Lung (tissue), 12 donors: Measurements from ENCODE around the gene ZNF563. TPM values are rescaled to one million over a fixed set of nuclear protein-coding genes. Genes with fewer than 3 reads are reported as not detected.

ENCODE experiments used
- ATAC-seq: fragments of 200-7000 bp; cut with Tn5 transposase; one replicate; pipeline ENCODE4 v1.9.1; 2020; ENCODE audit warnings: moderate number of reproducible peaks; ENCODE audit not compliant: insufficient read depth, low FRiP score
- DNase-seq, 3 donors: peaks; one replicate each; pipeline ENCODE4 v3.0.0-alpha.2; 2013 to 2017
- H3K27ac ChIP-seq, 2 donors: one replicate each; pipeline ENCODE4 v1.5.1; 2013; ENCODE audit warnings: mild to moderate bottlenecking in 2 of 2, moderate library complexity in 2 of 2, control low read depth in 1 of 2, inconsistent platforms in 1 of 2, low read depth in 1 of 2, low read length in 1 of 2
- H3K27me3 ChIP-seq, 3 donors: one replicate each; pipeline ENCODE4 v1.5.1; 2013; ENCODE audit warnings: low read length in 2 of 3; ENCODE audit not compliant: control insufficient read depth in 3 of 3, insufficient read depth in 3 of 3
- H3K36me3 ChIP-seq, 4 donors: one replicate each; pipeline ENCODE4 v1.5.1; 2013; ENCODE audit warnings: low read length in 4 of 4, mild to moderate bottlenecking in 1 of 4, moderate library complexity in 1 of 4; ENCODE audit not compliant: control insufficient read depth in 4 of 4, insufficient read depth in 4 of 4
- H3K4me1 ChIP-seq, 5 donors: one replicate each; pipeline ENCODE4 v1.5.1; 2013; ENCODE audit warnings: low read length in 5 of 5, mild to moderate bottlenecking in 2 of 5, moderate library complexity in 1 of 5; ENCODE audit not compliant: control insufficient read depth in 5 of 5, insufficient read depth in 5 of 5
- H3K4me3 ChIP-seq: one replicate; pipeline ENCODE4 v1.5.1; 2013; ENCODE audit warnings: mild to moderate bottlenecking, control low read depth, moderate library complexity
- H3K9ac ChIP-seq, 2 donors: one replicate each; pipeline ENCODE4 v1.5.1; 2013; ENCODE audit warnings: low read length in 2 of 2, control low read depth in 1 of 2; ENCODE audit not compliant: insufficient read depth in 1 of 2
- H3K9me3 ChIP-seq, 4 donors: one replicate each; pipeline ENCODE4 v1.5.1; 2013; ENCODE audit warnings: low read length in 3 of 4, mild to moderate bottlenecking in 1 of 4, moderate library complexity in 1 of 4; ENCODE audit not compliant: control insufficient read depth in 4 of 4, insufficient read depth in 3 of 4
- WGBS, 2 donors: extraction: QIAGEN DNeasy Blood & Tissue Kit; methylation state at CpG; one replicate each; pipeline ENCODE4 v1.1.7; 2013; 5-methylcytosine and 5-hydroxymethylcytosine counted together
- polyA plus RNA-seq, 2 donors: library from polyadenylated mRNA; stranded (reverse); fragments of 200-250 nt; gene quantifications; one replicate each; pipeline ENCODE4 v1.2.1, GENCODE V29; 2013
- total RNA-seq, 2 donors: library from RNA; depleted of rRNA in 1 of 2; stranded (reverse); fragments of >200 nt in 1 of 2; gene quantifications; one replicate each; pipeline ENCODE4 v1.2.1, GENCODE V29; 2014 to 2021
- TF ChIP-seq, protein P1 (sequence below): IDR thresholded peaks from 2 replicates; pipeline ENCODE4 v1.5.1; 2012; ENCODE audit warnings: mild to moderate bottlenecking; ENCODE audit errors: control extremely low read depth, extremely low read depth
- donor health status: control.
- donor health status: control.
- donor health status: Bipolar disorder and iron deficiency.
- donor health status: healthy.
- donor health status: DM: yes; HTN: yes; CAD: no.

ZNF563 gene
- total and polyA plus RNA-seq, 4 donors, result 1.6 to 4.9 (median 2.5) TPM

DNA sequence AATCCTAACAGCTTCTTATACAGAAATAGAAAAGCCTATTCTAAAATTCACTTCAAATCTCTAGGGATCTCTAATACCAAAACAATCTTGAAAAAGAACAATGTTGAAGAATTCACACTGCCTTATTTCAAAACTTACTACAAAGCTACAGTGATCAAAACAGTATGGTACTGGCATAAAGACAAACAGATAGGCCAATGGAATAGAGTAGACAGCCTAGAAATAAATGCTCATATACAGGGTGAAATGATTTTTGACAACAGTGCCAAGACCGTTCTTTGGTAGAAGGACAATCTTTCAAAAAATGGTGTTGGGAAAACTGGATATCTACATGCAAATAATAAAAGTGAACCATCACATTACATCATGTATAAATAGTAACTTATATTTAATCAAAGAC lies 11.8 kb upstream of the ZNF563 start:
- H3K4me3 ChIP-seq, result no peak overlapping the region
- peaks cover 2 to 35% (median 13%) of the 10 kb centered on the region in 4 donors for H3K9me3 ChIP-seq
- no peaks in the 10 kb centered on the region for H3K27me3 ChIP-seq
- DNase-seq (no peak), ATAC-seq (no peak)
- WGBS, 2 donors, result 96% methylated on average over 1 of the region's 1 CpG
- no peak overlapping the region for H3K27ac ChIP-seq
- peaks cover 1 to 19% (median 10%) of the 10 kb centered on the region in 4 donors for H3K36me3 ChIP-seq
- no peaks in the 10 kb centered on the region for H3K4me1 ChIP-seq
- TF ChIP-seq, protein P1, sequence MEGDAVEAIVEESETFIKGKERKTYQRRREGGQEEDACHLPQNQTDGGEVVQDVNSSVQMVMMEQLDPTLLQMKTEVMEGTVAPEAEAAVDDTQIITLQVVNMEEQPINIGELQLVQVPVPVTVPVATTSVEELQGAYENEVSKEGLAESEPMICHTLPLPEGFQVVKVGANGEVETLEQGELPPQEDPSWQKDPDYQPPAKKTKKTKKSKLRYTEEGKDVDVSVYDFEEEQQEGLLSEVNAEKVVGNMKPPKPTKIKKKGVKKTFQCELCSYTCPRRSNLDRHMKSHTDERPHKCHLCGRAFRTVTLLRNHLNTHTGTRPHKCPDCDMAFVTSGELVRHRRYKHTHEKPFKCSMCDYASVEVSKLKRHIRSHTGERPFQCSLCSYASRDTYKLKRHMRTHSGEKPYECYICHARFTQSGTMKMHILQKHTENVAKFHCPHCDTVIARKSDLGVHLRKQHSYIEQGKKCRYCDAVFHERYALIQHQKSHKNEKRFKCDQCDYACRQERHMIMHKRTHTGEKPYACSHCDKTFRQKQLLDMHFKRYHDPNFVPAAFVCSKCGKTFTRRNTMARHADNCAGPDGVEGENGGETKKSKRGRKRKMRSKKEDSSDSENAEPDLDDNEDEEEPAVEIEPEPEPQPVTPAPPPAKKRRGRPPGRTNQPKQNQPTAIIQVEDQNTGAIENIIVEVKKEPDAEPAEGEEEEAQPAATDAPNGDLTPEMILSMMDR, result no peak
- H3K9ac ChIP-seq, result no peak overlapping the region

DNA sequence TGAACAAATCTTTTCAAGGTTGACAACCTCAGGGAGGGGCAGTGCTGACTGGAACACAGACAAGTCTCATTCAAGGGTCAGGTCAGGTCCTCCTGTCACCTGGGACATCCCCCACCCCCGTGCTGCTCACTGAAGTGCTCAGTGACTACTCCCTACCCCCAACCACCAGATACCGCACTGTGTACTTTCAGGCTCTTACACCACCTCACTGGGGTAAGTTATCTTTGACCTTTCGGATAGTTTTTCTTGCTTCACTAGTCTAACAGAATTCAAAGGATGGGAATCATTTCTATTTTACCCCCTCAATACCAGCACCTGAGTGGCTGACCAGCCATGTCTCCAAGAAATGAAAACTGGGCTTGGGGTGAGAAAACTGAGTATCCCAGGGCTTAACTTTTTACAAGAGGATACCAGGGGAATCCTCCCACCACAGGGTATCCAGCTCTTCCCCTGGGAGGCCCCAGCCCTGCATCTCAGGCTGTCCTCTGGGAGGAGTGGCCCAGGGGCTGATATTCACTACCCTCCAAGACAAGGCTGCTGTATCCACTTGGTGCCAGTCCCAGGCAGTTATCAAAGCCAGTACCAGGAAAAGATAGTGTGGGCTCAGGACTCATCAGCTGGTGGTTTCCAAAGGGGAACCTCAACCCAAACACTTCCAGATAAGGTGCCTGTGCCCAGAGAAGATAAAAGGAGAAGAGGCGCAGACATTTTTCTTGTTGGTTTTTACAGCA lies 2.1 kb downstream of the ZNF563 start:
- DNase-seq, result no peak
- peak overlapping the region in 1 of 2 donors; percentile 26 for H3K27ac ChIP-seq

DNA sequence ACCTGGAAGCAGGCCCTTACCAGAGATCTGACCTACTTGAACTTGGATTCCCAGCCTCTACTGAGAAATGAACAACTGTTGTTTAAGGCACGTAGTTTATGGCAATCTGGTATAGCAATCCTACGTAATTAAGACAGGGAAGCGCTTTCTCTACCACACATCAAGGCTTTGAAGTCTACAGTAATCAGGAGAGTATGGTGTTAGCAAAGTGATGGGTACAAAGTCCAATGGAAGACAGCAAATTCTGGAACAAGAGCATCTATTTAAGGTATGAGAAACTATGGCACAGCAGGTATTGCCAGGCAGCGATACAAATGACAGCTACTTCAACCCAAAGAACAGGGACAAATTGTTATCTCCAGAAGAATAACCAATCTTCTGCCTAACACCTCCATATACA lies 3.1 kb downstream of the ZNF563 start:
- no peak overlapping the region for H3K27ac ChIP-seq
- H3K4me3 ChIP-seq, result no peak overlapping the region
- no peak overlapping the region for H3K9ac ChIP-seq
- WGBS, 2 donors, result 97 to 99% methylated on average over 4 of the region's 4 CpGs
- TF ChIP-seq, protein P1, result no peak
- peaks cover 0 to 13% (median 0%) of the 10 kb centered on the region in 5 donors for H3K4me1 ChIP-seq
- H3K9me3 ChIP-seq, result no peaks in the 10 kb centered on the region
- H3K27me3 ChIP-seq, result no peaks in the 10 kb centered on the region
- H3K36me3 ChIP-seq, result no peaks in the 10 kb centered on the region
- DNase-seq (no peak), ATAC-seq (no peak)

More for the DNA sequence above, 2.1 kb downstream of the ZNF563 start:
- H3K4me3 ChIP-seq, result no peak overlapping the region
- no peak for ATAC-seq
- H3K27me3 ChIP-seq, result no peaks in the 10 kb centered on the region
- no peaks in the 10 kb centered on the region for H3K9me3 ChIP-seq
- no peak overlapping the region for H3K9ac ChIP-seq
- TF ChIP-seq, protein P1, result no peak
- 67 to 86% methylated on average over 4 of the region's 4 CpGs for WGBS, 2 donors
- H3K36me3 ChIP-seq, result no peaks in the 10 kb centered on the region
- H3K4me1 ChIP-seq, result peaks cover 0 to 13% (median 0%) of the 10 kb centered on the region in 5 donors
